ENCODE measurements around the gene IQSEC1. TPM values are rescaled to one million over a fixed set of nuclear protein-coding genes. Genes with fewer than 3 reads are reported as not detected.

The IQSEC1 gene
- total and polyA plus RNA-seq, 2 donors (not counting 3 experiments of a cell fraction or from before 2014, with no cell fraction given) = 5.2 to 18.0 TPM

DNA sequence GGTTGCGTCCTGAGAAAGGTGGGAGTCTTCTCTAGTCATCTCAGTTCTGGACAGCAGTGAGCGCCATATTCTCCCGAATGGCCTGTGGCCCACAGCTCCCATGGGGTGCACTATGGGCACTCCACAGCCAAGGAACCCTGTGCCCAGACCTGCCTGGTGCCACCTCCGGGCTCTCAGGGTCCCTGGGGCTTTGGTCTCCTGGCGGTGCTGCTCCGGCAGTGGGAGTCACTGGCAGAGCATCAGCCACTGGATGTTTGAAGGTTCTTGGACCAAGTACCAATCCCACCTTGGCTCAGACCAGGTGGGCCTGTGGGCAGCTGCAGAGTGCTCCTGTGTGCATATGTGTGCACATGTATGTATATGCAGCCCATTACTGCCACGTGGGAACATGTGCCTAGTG, 163.5 kb downstream of the IQSEC1 start:
- ChIA-PET POLR2A (no interaction called here), CTCF (interaction anchor here (1.8 kb wide), 1 partner anchor 74 kb away, joined by 7 read pairs; no protein-coding TSS in a partner anchor)
- H3K9me3 ChIP-seq (replicated peaks; ENCODE audit: control insufficient read depth, insufficient read depth, low read length) = no peaks in the 10 kb centered on the region
- no peak for TF ChIP-seq JUN (IDR thresholded peaks at IDR 0.05; ENCODE audit: borderline replicate concordance, insufficient read depth, insufficient read length, low read depth)
- no peak for TF ChIP-seq FOS (IDR thresholded peaks at IDR 0.05; ENCODE audit: borderline replicate concordance, insufficient read depth, low read length)
- TF ChIP-seq MYC (IDR thresholded peaks at IDR 0.05; ENCODE audit: low read depth, low read length) = no peak
- TF ChIP-seq, protein P1, sequence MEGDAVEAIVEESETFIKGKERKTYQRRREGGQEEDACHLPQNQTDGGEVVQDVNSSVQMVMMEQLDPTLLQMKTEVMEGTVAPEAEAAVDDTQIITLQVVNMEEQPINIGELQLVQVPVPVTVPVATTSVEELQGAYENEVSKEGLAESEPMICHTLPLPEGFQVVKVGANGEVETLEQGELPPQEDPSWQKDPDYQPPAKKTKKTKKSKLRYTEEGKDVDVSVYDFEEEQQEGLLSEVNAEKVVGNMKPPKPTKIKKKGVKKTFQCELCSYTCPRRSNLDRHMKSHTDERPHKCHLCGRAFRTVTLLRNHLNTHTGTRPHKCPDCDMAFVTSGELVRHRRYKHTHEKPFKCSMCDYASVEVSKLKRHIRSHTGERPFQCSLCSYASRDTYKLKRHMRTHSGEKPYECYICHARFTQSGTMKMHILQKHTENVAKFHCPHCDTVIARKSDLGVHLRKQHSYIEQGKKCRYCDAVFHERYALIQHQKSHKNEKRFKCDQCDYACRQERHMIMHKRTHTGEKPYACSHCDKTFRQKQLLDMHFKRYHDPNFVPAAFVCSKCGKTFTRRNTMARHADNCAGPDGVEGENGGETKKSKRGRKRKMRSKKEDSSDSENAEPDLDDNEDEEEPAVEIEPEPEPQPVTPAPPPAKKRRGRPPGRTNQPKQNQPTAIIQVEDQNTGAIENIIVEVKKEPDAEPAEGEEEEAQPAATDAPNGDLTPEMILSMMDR (IDR thresholded peaks at IDR 0.05; ENCODE audit: extremely low read depth in 1 of 2, insufficient read depth in 1 of 2, low read depth in 1 of 2, low read length in 2 of 2) = no peak
- no peak for TF ChIP-seq EZH2 (IDR thresholded peaks at IDR 0.05; ENCODE audit: borderline replicate concordance, low read depth, low read length, severe bottlenecking)
- TF ChIP-seq, protein P2, sequence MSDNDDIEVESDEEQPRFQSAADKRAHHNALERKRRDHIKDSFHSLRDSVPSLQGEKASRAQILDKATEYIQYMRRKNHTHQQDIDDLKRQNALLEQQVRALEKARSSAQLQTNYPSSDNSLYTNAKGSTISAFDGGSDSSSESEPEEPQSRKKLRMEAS (IDR thresholded peaks at IDR 0.05; ENCODE audit: insufficient read depth, insufficient read length) = no peak
- TF ChIP-seq POLR2AphosphoS5 (IDR thresholded peaks at IDR 0.05; ENCODE audit: insufficient read depth, low read depth, low read length) = no peak
- no peak for TF ChIP-seq POLR2A (IDR thresholded peaks at IDR 0.05; ENCODE audit: low read depth, low read length)
- no peak for TF ChIP-seq GATA2 (IDR thresholded peaks at IDR 0.05; ENCODE audit: insufficient read depth, insufficient read length, low read depth, low read length)
- dilution Hi-C loops (cut with MboI; ENCODE audit: extremely low pct_ligation_motif_present, low sequenced_read_pairs) = no loop called here
- no peaks in the 10 kb centered on the region for H3K79me2 ChIP-seq (ENCODE audit: control insufficient read depth, insufficient read depth, low read length)
- DNase-seq (ENCODE audit: low read depth, low spot score) = no peak
- H3K27me3 ChIP-seq (ENCODE audit: control insufficient read depth in 2 of 2, insufficient read depth in 2 of 2, low read length in 2 of 2) = no peaks in the 10 kb centered on the region
- intact Hi-C loops (cut with micrococcal nuclease) = no loop called here
- H3K36me3 ChIP-seq (ENCODE audit: control insufficient read depth in 2 of 2, extremely low read depth in 1 of 2, insufficient read depth in 2 of 2, low read length in 2 of 2) = peaks cover 0 to 29% of the 10 kb centered on the region in 2 experiments
- H3K4me1 ChIP-seq (ENCODE audit: control insufficient read depth, extremely low read depth, insufficient read depth, low read length) = no peaks in the 10 kb centered on the region
- no peaks in the 10 kb centered on the region for H3K9me1 ChIP-seq (replicated peaks; ENCODE audit: control insufficient read depth, extremely low read depth, insufficient read depth, low read length)
- no peak overlapping the region for H3K4me2 ChIP-seq (ENCODE audit: insufficient read depth, low read length)
- FAIRE-seq = no peak
- no TSS peak for BruUV-seq (replicated peaks)
- no peak overlapping the region for H3K27ac ChIP-seq (ENCODE audit: insufficient read depth, low read depth, low read length)
- no peak overlapping the region for H2AFZ ChIP-seq (ENCODE audit: low read depth, low read length)
- no peak overlapping the region for H3K9ac ChIP-seq (replicated peaks; ENCODE audit: extremely low read depth, insufficient read depth, low read length)
- H3K4me3 ChIP-seq (replicated peaks in 1 of 3; ENCODE audit: insufficient read depth in 1 of 3, low read depth in 1 of 3, low read length in 3 of 3) = no peak overlapping the region
- H4K20me1 ChIP-seq (replicated peaks; ENCODE audit: control insufficient read depth, extremely low read depth, insufficient read depth, low read length) = no peaks in the 10 kb centered on the region
